Astrocyte (in vitro differentiated cells and primary cell): ENCODE data around the gene EXOC4. TPM values are rescaled to one million over a fixed set of nuclear protein-coding genes. Genes with fewer than 3 reads are reported as not detected.

Experiments
- DNase-seq: peaks from one replicate; pipeline ENCODE4 v3.0.0-alpha.2; 2010; ENCODE audit warnings: low read depth
- FAIRE-seq: peaks from 2 replicates; lab custom pipeline; 2011; peaks lifted over from hg19 to GRCh38; lab: Jason Lieb, UNC
- H2AFZ ChIP-seq: 2 replicates; pipeline ENCODE4 v1.6.0; 2012; ENCODE audit warnings: low read depth, low read length, inconsistent platforms
- H3K27ac ChIP-seq: 2 replicates; pipeline ENCODE4 v1.5.1; 2011; ENCODE audit warnings: low read depth, low read length, inconsistent platforms
- H3K27me3 ChIP-seq: 2 replicates; pipeline ENCODE4 v1.6.0; 2011; ENCODE audit warnings: low read length, inconsistent platforms; ENCODE audit not compliant: insufficient read depth
- H3K36me3 ChIP-seq: 2 replicates; pipeline ENCODE4 v1.5.1; 2011; ENCODE audit warnings: low read length, inconsistent platforms; ENCODE audit not compliant: insufficient read depth
- H3K4me1 ChIP-seq: 2 replicates; pipeline ENCODE4 v1.5.1; 2011; ENCODE audit warnings: low read length, inconsistent platforms; ENCODE audit not compliant: insufficient read depth
- H3K4me2 ChIP-seq: 2 replicates; pipeline ENCODE4 v1.6.0; 2012; ENCODE audit warnings: low read length, inconsistent platforms
- H3K4me3 ChIP-seq: 2 replicates; pipeline ENCODE4 v1.5.1; 2011; ENCODE audit warnings: low read depth, mild to moderate bottlenecking, low read length, inconsistent platforms; ENCODE audit not compliant: insufficient read depth
- H3K79me2 ChIP-seq: 2 replicates; pipeline ENCODE4 v1.6.0; 2012; ENCODE audit warnings: mild to moderate bottlenecking, low read length, inconsistent platforms; ENCODE audit not compliant: insufficient read depth
- H3K9ac ChIP-seq: 2 replicates; pipeline ENCODE4 v1.6.0; 2012; ENCODE audit warnings: mild to moderate bottlenecking, low read length, inconsistent platforms
- H3K9me3 ChIP-seq: 2 replicates; pipeline ENCODE4 v1.5.1; 2012; ENCODE audit warnings: low read depth, mild to moderate bottlenecking, low read length, inconsistent platforms; ENCODE audit not compliant: insufficient read depth
- H4K20me1 ChIP-seq: 2 replicates; pipeline ENCODE4 v1.6.0; 2012; ENCODE audit warnings: low read length, inconsistent platforms; ENCODE audit not compliant: insufficient read depth
- H3K27ac Mint-ChIP-seq: one replicate; pipeline ENCODE4 v1.8.0; 2021; ENCODE audit warnings: mild to moderate bottlenecking, mixed read lengths; ENCODE audit not compliant: unreplicated experiment
- H3K27me3 Mint-ChIP-seq: one replicate; pipeline ENCODE4 v1.8.0; 2021; ENCODE audit warnings: low read depth, mixed read lengths; ENCODE audit not compliant: unreplicated experiment
- H3K36me3 Mint-ChIP-seq: one replicate; pipeline ENCODE4 v1.8.0; 2021; ENCODE audit warnings: low read depth, mixed read lengths; ENCODE audit not compliant: unreplicated experiment
- H3K4me1 Mint-ChIP-seq: one replicate; pipeline ENCODE4 v1.8.0; 2021; ENCODE audit warnings: low read depth, mixed read lengths; ENCODE audit not compliant: unreplicated experiment
- H3K4me3 Mint-ChIP-seq: one replicate; pipeline ENCODE4 v1.8.0; 2021; ENCODE audit warnings: mild to moderate bottlenecking, moderate library complexity, mixed read lengths; ENCODE audit not compliant: unreplicated experiment
- H3K9me3 Mint-ChIP-seq: one replicate; pipeline ENCODE4 v1.8.0; 2021; ENCODE audit warnings: mild to moderate bottlenecking, mixed read lengths; ENCODE audit not compliant: unreplicated experiment
- EZH2 ChIP-seq: IDR thresholded peaks from 2 replicates; pipeline ENCODE4 v1.6.1; 2012; ENCODE audit warnings: mild to moderate bottlenecking, low read length, inconsistent platforms; ENCODE audit not compliant: insufficient read depth
- total RNA-seq: library from RNA; stranded (reverse); gene quantifications from 2 replicates; pipeline ENCODE4 v1.2.1, GENCODE V29; 2021
- TF ChIP-seq, protein P1 (sequence below): IDR thresholded peaks from 2 replicates; pipeline ENCODE4 v1.5.1; 2011; ENCODE audit warnings: low read depth, mild to moderate bottlenecking, inconsistent platforms, low read length, moderate library complexity; ENCODE audit not compliant: insufficient read depth

Gene EXOC4
- total RNA-seq, 1 donor from 2014 or later, result 57.5 TPM

DNA sequence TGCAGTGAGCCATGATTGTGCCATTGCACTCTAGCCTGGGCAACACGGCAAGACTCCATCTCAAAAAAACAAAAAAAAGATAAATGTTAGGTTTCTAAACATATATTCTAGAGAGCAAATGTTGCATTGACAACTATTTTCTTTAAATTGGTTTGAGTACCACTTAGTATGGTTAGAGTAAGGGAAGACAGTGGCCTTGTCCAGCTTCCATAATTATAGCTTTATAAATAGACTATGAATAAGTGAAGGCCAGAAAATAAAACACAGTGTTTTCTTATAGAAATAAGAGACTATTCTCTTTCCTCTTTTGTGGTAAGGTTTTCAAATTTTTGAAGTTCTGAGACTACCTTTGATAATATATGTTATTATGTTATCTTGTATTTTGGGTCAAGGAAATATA, 50.5 kb downstream of the EXOC4 start:
- Histone ChIP-seq H3K27ac (no peak overlapping the region), H3K4me3 (no peak overlapping the region), H3K36me3 (peaks cover 13% of the 10 kb centered on the region), H3K9ac (no peak overlapping the region), H3K27me3 (no peaks in the 10 kb centered on the region), H3K4me2 (no peak overlapping the region), H3K9me3 (no peaks in the 10 kb centered on the region), H3K79me2 (peaks cover 3% of the 10 kb centered on the region), H2AFZ (no peak overlapping the region), H3K4me1 (no peaks in the 10 kb centered on the region), H4K20me1 (peaks cover 23% of the 10 kb centered on the region)
- TF ChIP-seq, protein P1, sequence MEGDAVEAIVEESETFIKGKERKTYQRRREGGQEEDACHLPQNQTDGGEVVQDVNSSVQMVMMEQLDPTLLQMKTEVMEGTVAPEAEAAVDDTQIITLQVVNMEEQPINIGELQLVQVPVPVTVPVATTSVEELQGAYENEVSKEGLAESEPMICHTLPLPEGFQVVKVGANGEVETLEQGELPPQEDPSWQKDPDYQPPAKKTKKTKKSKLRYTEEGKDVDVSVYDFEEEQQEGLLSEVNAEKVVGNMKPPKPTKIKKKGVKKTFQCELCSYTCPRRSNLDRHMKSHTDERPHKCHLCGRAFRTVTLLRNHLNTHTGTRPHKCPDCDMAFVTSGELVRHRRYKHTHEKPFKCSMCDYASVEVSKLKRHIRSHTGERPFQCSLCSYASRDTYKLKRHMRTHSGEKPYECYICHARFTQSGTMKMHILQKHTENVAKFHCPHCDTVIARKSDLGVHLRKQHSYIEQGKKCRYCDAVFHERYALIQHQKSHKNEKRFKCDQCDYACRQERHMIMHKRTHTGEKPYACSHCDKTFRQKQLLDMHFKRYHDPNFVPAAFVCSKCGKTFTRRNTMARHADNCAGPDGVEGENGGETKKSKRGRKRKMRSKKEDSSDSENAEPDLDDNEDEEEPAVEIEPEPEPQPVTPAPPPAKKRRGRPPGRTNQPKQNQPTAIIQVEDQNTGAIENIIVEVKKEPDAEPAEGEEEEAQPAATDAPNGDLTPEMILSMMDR, result no peak
- TF ChIP-seq EZH2, result no peak
- no peaks in the 10 kb centered on the region for H3K9me3 Mint-ChIP-seq
- H3K27me3 Mint-ChIP-seq, result no peaks in the 10 kb centered on the region
- no peak for DNase-seq
- H3K4me3 Mint-ChIP-seq, result no peak overlapping the region
- no peak for FAIRE-seq
- H3K27ac Mint-ChIP-seq, result no peak overlapping the region
- H3K36me3 Mint-ChIP-seq, result peaks cover 8% of the 10 kb centered on the region
- no peaks in the 10 kb centered on the region for H3K4me1 Mint-ChIP-seq

DNA sequence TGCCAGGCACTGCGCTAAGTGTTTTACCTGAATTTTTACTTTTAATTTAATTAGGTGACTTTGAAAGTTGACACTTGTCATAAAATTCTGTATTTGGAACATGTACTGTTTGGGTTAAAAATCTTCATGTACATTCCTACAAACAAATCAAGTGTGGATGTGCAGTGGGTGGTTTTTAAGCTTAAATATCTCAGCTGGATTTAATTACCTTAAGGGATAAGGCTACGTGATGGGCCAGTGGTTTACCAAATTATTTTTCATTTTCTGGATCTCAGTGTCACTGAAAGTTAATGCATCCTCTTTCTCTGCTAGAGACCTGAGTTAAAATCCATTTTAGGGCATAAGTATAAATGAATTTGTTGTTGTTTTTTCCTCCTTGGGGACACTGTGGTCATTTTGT, 51.1 kb downstream of the EXOC4 start:
- peaks cover 3% of the 10 kb centered on the region for H3K79me2 ChIP-seq
- H3K4me3 Mint-ChIP-seq, result no peak overlapping the region
- no peak for FAIRE-seq

DNA sequence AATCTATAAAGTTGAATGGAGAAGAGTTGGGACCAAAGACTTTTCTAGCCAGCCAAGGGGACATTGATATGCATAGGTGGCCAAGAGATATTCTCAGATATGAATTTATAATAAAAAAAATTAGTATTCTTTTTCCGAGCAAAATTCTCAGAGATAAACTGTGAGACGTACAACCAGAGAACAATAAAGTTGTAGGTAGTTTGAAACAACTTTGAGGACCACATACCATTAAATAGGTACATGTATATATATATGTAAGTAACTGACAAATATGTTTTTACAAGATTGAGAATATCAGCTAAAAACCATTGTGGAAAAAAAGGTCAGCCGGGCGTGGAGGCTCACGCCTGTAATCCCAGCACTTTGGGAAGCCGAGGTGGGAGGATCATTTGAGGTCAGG, 56.5 kb downstream of the EXOC4 start:
- Histone ChIP-seq H3K4me2 (no peak overlapping the region), H3K36me3 (peaks cover 13% of the 10 kb centered on the region), H3K27me3 (no peaks in the 10 kb centered on the region), H3K9ac (no peak overlapping the region), H4K20me1 (no peaks in the 10 kb centered on the region), H3K4me1 (no peaks in the 10 kb centered on the region), H3K4me3 (no peak overlapping the region), H3K9me3 (no peaks in the 10 kb centered on the region), H3K27ac (no peak overlapping the region), H2AFZ (no peak overlapping the region), H3K79me2 (no peaks in the 10 kb centered on the region)
- FAIRE-seq, result no peak
- Mint-ChIP-seq H3K4me3 (no peak overlapping the region), H3K36me3 (peaks cover 13% of the 10 kb centered on the region), H3K27me3 (no peaks in the 10 kb centered on the region), H3K27ac (no peak overlapping the region), H3K4me1 (no peaks in the 10 kb centered on the region), H3K9me3 (no peaks in the 10 kb centered on the region)
- TF ChIP-seq, protein P1, result no peak
- TF ChIP-seq EZH2, result no peak
- no peak for DNase-seq

More for the DNA sequence above, 51.1 kb downstream of the EXOC4 start:
- Histone ChIP-seq H3K36me3 (peaks cover 13% of the 10 kb centered on the region), H3K4me1 (no peaks in the 10 kb centered on the region), H3K9me3 (no peaks in the 10 kb centered on the region), H3K4me2 (no peak overlapping the region), H3K27ac (no peak overlapping the region), H3K27me3 (no peaks in the 10 kb centered on the region), H3K4me3 (no peak overlapping the region), H2AFZ (no peak overlapping the region), H3K9ac (no peak overlapping the region), H4K20me1 (peaks cover 23% of the 10 kb centered on the region)
- Mint-ChIP-seq H3K9me3 (no peaks in the 10 kb centered on the region), H3K27ac (no peak overlapping the region), H3K27me3 (no peaks in the 10 kb centered on the region), H3K4me1 (no peaks in the 10 kb centered on the region), H3K36me3 (peaks cover 11% of the 10 kb centered on the region)
- TF ChIP-seq, protein P1, result no peak
- no peak for TF ChIP-seq EZH2
- DNase-seq, result no peak
